Dermis blood vessel endothelial cell (primary cell): ENCODE measurements around the gene FNDC3A. TPM values are rescaled to one million over a fixed set of nuclear protein-coding genes. Genes with fewer than 3 reads are reported as not detected.
A peak's percentile ranks its signal among the peaks of the same experiment; 100 is the strongest.

ENCODE experiments used
- DNase-seq: peaks from one replicate; pipeline ENCODE4 v3.0.0; 2010
- total RNA-seq: library from RNA; depleted of rRNA; stranded (reverse); fragments of >200 nt; gene quantifications from 2 replicates; pipeline ENCODE4 v1.2.3, GENCODE V29; 2014

The FNDC3A gene, protein sequence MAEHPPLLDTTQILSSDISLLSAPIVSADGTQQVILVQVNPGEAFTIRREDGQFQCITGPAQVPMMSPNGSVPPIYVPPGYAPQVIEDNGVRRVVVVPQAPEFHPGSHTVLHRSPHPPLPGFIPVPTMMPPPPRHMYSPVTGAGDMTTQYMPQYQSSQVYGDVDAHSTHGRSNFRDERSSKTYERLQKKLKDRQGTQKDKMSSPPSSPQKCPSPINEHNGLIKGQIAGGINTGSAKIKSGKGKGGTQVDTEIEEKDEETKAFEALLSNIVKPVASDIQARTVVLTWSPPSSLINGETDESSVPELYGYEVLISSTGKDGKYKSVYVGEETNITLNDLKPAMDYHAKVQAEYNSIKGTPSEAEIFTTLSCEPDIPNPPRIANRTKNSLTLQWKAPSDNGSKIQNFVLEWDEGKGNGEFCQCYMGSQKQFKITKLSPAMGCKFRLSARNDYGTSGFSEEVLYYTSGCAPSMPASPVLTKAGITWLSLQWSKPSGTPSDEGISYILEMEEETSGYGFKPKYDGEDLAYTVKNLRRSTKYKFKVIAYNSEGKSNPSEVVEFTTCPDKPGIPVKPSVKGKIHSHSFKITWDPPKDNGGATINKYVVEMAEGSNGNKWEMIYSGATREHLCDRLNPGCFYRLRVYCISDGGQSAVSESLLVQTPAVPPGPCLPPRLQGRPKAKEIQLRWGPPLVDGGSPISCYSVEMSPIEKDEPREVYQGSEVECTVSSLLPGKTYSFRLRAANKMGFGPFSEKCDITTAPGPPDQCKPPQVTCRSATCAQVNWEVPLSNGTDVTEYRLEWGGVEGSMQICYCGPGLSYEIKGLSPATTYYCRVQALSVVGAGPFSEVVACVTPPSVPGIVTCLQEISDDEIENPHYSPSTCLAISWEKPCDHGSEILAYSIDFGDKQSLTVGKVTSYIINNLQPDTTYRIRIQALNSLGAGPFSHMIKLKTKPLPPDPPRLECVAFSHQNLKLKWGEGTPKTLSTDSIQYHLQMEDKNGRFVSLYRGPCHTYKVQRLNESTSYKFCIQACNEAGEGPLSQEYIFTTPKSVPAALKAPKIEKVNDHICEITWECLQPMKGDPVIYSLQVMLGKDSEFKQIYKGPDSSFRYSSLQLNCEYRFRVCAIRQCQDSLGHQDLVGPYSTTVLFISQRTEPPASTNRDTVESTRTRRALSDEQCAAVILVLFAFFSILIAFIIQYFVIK
- total RNA-seq = 55.3 and 63.9 TPM in 2 replicates

DNA sequence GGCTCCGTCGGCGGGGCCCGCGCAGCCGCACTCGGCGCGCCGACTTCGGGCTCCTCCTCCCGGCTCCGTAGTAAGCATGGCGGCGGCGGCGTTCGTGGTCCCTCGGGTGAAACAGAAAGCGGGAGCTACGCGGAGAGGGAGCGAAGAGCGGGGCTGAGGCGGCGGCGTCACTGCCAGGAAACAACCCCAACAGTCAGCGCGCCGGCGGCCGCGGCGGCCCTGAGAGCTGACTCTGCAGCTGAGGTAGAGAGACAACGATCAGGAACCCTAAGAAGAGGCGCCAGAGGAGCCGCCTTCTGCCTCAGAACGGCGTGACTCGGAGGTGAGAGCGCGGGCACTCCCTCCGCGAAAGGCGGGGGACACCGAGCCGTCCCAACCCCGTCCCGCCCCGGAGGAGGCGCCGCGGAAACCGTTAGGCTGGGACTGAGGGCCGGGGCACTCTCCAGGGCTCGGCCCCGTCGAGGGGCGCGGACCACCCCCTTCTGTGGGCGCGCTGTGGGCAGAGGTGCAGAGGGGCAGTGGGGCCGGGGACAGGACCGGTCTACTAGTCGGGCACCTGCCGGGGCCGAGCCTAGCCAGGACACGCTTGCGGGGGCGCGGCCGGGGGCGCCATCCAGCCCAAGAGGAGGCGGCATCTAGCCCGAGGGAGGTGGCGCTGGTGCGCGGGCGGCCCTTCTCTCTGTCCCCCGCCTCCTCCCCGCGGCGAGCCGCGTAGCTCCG is at the start of gene FNDC3A:
FNDC3A (plus strand) TSS at position 57 of the 720 bp plus-strand sequence. CDS start 30,279 bp downstream, outside the sequence.
- DNase-seq = peak; percentile 84

GRCh38 chr13:48928757-48929430 is 46.8 kb upstream of the FNDC3A start:
- DNase-seq = no peak

- no peak for DNase-seq
Observed at GRCh38 chr13:48930918-48931317, 44.8 kb upstream of the FNDC3A start.

- no peak for DNase-seq
Observed at GRCh38 chr13:48938308-48938943, 37.3 kb upstream of the FNDC3A start.

DNA sequence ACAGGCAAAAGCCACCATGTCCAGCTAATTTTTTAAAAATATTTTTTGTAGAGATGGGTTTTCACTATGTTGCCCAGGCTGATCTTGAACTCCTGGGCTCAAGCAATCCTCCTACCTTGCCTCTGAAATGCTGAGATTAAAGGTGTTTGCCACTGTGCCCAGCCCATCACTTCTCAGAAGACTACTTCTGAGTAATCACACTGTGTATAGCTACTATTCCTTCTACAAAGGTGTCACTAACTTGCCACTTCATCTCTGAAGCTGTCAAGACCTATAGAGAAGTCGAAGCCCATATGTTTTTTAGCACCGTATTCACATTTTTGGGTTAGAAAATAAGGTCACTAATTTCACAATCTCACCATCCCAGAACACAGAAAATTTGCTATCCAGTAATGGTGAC is 36.0 kb upstream of the FNDC3A start:
- DNase-seq = no peak

DNA sequence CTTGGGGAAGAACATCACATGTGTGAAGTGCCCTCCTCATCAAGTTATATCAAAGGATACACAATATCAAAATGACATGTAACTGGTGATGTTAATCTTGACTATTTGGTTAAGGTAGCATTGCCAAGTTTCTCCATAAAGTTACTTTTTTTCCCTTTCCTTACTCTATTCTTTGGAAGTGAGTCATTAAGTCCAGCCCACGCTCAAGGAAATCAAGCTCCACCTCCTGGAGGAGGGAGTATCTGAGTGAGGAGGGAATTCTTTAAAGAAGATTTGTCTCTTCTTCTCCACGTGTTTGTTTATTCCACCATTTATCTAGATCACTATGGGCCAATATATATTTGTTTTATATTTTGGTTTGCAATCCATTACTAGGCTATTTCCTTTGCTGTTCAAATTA is 33.6 kb upstream of the FNDC3A start:
- peak; percentile 36 for DNase-seq

DNA sequence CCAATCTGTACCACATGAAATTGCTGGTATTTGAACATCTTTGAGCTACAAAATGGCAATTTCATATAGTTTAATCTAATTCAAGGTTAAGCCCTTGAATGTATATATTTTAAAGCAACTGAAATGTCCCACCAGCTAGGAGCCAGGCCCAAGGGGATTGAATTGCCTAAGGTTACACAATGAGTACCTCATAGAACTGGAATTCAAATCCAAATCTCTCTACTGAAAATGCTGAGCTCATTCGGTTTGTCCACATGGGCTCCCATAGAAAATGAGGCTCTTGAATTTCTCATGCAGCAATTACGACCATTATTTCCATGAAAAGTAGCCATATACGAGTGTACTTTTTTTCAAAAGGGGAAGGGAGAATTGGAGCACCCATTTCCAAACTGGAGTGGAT is 31.5 kb upstream of the FNDC3A start:
- DNase-seq = no peak

DNA sequence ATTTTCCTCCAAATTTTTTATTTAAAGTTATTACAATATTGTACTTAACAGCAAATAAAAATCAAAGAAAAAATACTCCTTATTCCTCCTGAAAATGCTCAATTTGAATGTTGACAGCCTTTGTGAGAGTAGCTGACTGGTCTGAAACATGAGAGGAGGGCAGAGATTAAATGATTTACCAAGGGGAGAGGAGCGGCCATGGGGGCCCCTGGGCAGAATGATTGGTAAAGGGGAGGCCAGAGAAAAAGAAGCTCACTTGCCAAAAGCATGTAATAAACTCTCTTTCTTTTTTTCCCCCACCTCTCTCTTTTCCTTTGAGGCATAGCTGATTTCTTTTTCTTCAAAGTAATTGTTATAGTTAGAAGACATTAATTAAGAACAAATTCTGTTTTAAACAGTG is 30.1 kb upstream of the FNDC3A start:
- DNase-seq = no peak

DNA sequence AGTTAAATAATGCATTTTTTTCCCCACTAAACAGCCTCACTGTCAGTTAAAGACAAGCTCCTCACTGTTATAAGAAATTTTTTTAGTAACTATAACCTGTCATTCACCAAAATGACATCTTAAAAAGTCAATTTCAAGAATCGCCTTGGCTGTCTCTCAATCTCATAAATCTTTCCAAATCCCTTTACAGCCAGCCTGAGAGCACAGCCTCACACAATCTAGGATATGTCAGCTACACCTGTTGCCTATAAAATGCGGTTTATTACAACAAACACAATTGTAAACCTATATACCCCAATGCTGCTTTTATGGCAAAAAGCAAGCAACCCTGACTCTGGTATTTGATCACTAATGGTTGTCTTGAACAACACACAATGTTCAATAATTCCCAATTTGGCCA is 29.5 kb upstream of the FNDC3A start:
- DNase-seq = no peak

- no peak for DNase-seq
Observed at GRCh38 chr13:48949566-48950500, 25.9 kb upstream of the FNDC3A start.

GRCh38 chr13:48950501-48950875 is 25.2 kb upstream of the FNDC3A start:
- no peak for DNase-seq

GRCh38 chr13:48954081-48954480 is 21.6 kb upstream of the FNDC3A start:
- DNase-seq = no peak

DNA sequence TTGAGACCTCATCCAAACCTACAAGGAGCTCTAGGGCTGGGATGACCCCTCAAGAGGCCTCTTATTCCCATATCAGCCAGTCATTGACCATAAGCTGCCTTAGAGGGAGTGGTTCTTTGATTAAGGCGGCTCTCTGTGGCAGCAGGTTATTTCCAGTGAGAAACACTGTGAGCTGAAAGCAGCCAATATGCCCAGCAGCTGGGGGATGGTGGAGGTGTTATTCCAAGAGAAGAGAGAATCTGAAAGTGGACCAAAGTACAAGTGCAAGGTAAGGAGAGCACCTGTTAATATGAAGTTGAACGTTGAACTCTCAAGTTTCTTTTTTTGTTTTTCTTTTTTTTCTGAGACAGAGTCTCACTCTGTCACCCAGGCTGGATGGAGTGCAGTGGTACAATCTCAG is 20.2 kb upstream of the FNDC3A start:
- DNase-seq = no peak

DNA sequence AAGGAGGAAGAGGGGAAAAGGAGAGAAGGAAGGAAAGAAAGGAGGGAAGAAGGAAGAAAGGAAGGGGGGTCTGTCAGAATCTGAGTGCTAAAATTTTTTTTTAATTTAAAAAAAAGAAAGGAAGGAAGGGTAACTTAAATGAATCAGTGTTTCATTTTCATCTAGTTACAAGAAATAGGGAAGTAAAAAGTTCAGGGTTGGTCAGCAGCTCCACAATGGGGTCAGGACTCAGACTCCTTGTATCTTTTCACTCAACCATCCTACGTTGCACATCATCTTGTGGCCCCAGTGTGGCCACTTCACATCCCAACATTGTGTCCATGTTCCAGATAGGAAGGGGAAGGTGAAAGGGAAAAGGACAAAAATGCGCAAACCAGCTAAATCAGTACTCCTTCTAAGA is 14.3 kb upstream of the FNDC3A start:
- DNase-seq = no peak

DNA sequence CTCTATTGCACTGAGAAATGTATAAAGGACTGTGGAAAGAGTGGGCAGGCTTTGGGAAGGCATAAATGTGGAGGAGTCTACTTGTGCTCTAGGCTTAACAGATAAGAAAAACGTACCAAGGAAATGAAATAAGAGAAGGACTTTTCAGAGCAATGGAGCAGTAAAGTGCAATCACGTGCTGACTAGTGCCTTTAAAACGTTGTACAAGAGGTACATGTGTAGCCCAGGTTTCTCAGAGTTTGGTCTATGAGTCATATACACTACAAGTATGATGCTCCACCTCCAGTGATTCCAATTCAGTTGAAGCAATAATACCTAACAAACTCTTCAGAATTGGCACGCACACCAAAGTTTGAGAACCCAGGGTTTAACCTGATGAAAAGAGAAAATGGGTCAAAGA is 13.4 kb upstream of the FNDC3A start:
- no peak for DNase-seq

DNA sequence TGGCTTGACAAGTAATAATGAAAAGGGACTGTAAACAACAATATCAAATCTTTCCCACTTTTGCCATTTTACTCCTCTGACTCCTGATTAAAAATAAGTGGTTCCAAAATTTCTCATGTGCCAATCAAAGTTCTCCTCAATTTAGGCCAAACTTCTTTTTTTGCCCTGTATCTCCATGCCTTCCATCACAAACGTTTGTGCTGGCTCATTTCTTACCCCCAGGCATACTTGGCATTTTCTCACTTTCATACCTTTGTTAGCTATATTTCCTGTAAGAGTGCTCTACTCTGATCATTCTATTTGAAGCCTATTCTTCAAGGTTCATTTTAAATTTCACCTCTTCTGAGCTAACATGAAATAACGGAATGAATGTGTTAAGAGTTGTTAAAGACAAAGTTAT is 10.0 kb upstream of the FNDC3A start:
- no peak for DNase-seq

DNA sequence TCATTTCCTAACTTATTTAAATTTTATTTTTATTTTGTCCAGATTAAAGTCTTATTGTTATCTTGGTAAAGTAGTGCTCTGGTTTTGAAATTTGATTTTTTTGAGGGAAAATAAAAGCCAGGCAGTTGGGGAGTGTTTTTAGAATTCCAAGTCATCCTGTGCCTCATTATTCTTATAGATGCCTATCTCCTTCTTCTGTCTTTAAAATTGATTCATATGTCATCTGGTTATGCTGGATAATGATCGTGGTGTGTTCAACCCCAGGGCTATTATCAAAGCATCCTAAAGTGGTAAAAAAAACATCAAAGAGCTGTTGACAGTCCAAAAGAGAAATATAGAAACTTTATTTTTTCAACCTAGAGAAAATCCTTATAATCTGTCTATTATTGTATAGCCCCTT is 6.0 kb upstream of the FNDC3A start:
- DNase-seq = no peak

DNA sequence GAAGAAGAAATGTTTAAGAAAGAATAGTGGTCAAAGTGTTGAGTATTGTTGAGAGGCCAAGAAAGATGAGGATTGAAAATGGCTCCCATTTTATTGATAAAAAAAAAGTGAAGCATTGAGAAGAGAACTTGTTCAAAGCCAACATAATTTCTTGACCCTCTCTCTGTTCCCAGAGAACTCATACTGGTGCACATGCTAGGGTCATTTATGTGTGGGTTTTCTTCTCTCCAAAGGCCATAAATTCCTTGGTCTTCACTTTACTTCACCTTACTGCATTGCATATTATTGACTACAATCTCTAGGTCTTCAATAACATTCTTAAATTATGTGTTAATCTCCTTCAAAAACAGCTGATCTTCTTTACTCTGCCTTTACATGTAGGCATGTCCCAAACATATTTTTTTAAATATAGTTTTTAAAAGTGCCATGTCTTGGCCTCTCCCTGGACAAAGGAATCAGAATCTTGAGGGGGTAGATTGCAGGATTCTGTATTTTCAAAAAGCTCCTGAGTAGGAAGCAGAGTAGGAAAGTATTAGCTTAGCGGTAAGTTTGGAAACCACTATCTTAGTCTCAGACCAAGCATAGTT is 1.8 kb upstream of the FNDC3A start:
- DNase-seq = no peak

- peak; percentile 68 for DNase-seq
Observed at GRCh38 chr13:48975101-48975855, 434 bp upstream of the FNDC3A start.
